Skeletal muscle satellite cell (primary cell): ENCODE measurements around the gene PLIN3.
A peak's percentile ranks its signal among the peaks of the same experiment; 100 is the strongest.
"Not testable (repeated sequence)": the region's sequence is repeated elsewhere in the genome, so short reads cannot be mapped to it uniquely, and the experiment has no call there.

Experiments used
- H3K27me3 ChIP-seq: 2 replicates; pipeline ENCODE4 v1.7.0; 2013; ENCODE audit warnings: low read length; ENCODE audit not compliant: control insufficient read depth, insufficient read depth
- H3K36me3 ChIP-seq: 2 replicates; pipeline ENCODE4 v1.7.0; 2013; ENCODE audit warnings: mild to moderate bottlenecking, control low read depth, low read length; ENCODE audit not compliant: insufficient read depth
- H3K4me1 ChIP-seq: 2 replicates; pipeline ENCODE4 v1.7.0; 2013; ENCODE audit warnings: low read length; ENCODE audit not compliant: control insufficient read depth, insufficient read depth
- H3K4me2 ChIP-seq: 2 replicates; pipeline ENCODE4 v1.7.0; 2013; ENCODE audit warnings: mild to moderate bottlenecking, low read length
- H3K4me3 ChIP-seq: 2 replicates; pipeline ENCODE4 v1.7.0; 2013; ENCODE audit warnings: low read length
- H3K9ac ChIP-seq: 2 replicates; pipeline ENCODE4 v1.7.0; 2013; ENCODE audit warnings: mild to moderate bottlenecking, low read depth, low read length, moderate library complexity
- H3K9me3 ChIP-seq: replicated peaks from 2 replicates; pipeline ENCODE4 v1.7.0; 2013; ENCODE audit warnings: mild to moderate bottlenecking, control low read depth, low read length

Gene PLIN3

GRCh38 chr19:4908781-4909155 lies 41.3 kb upstream of the PLIN3 start:
- Histone ChIP-seq H3K4me2 (peak overlapping the region; percentile 97), H3K9me3 (no peaks in the 10 kb centered on the region), H3K4me3 (peak overlapping the region; percentile 86), H3K36me3 (peaks cover 3% of the 10 kb centered on the region), H3K27me3 (no peaks in the 10 kb centered on the region), H3K4me1 (peaks cover 34% of the 10 kb centered on the region), H3K9ac (peak overlapping the region; percentile 78)

GRCh38 chr19:4908360-4908759 lies 40.9 kb upstream of the PLIN3 start:
- H3K36me3 ChIP-seq, result peaks cover 3% of the 10 kb centered on the region
- peaks cover 30% of the 10 kb centered on the region for H3K4me1 ChIP-seq
- no peak overlapping the region for H3K9ac ChIP-seq
- H3K4me2 ChIP-seq, result no peak overlapping the region
- no peak overlapping the region for H3K4me3 ChIP-seq
- no peaks in the 10 kb centered on the region for H3K27me3 ChIP-seq
- no peaks in the 10 kb centered on the region for H3K9me3 ChIP-seq

- H3K36me3 ChIP-seq, result peaks cover 3% of the 10 kb centered on the region
- H3K4me3 ChIP-seq, result no peak overlapping the region
- no peaks in the 10 kb centered on the region for H3K9me3 ChIP-seq
- no peak overlapping the region for H3K4me2 ChIP-seq
- H3K4me1 ChIP-seq, result peaks cover 20% of the 10 kb centered on the region
- no peaks in the 10 kb centered on the region for H3K27me3 ChIP-seq
- H3K9ac ChIP-seq, result no peak overlapping the region
Observed at GRCh38 chr19:4906963-4907362, 39.5 kb upstream of the PLIN3 start.

- peaks cover 5% of the 10 kb centered on the region for H3K4me1 ChIP-seq
- no peaks in the 10 kb centered on the region for H3K36me3 ChIP-seq
- H3K9me3 ChIP-seq, result no peaks in the 10 kb centered on the region
- H3K9ac ChIP-seq, result no peak overlapping the region
- H3K27me3 ChIP-seq, result no peaks in the 10 kb centered on the region
- no peak overlapping the region for H3K4me3 ChIP-seq
- no peak overlapping the region for H3K4me2 ChIP-seq
Observed at GRCh38 chr19:4904481-4904880, 37.0 kb upstream of the PLIN3 start.

GRCh38 chr19:4902796-4903195 lies 35.3 kb upstream of the PLIN3 start, which contains the start of gene ARRDC5:
ARRDC5 (minus strand) TSS chr19:4902896; CDS start chr19:4902825, 71 bp downstream.
- Histone ChIP-seq H3K27me3 (no peaks in the 10 kb centered on the region), H3K4me3 (no peak within 1 kb of the TSS), H3K9ac (no peak within 1 kb of the TSS), H3K4me1 (no peaks in the 10 kb centered on the region), H3K4me2 (no peak within 1 kb of the TSS), H3K9me3 (no peaks in the 10 kb centered on the region), H3K36me3 (no peaks in the 10 kb centered on the region)

GRCh38 chr19:4900879-4901278 lies 33.4 kb upstream of the PLIN3 start:
- not testable (repeated sequence) for H3K4me2 ChIP-seq, H3K4me3 ChIP-seq, H3K9me3 ChIP-seq, H3K9ac ChIP-seq, H3K4me1 ChIP-seq, H3K36me3 ChIP-seq, H3K27me3 ChIP-seq

GRCh38 chr19:4897146-4897545 lies 29.7 kb upstream of the PLIN3 start:
- no peak overlapping the region for H3K9ac ChIP-seq
- no peak overlapping the region for H3K4me3 ChIP-seq
- no peaks in the 10 kb centered on the region for H3K36me3 ChIP-seq
- peaks cover 10% of the 10 kb centered on the region for H3K4me1 ChIP-seq
- no peaks in the 10 kb centered on the region for H3K27me3 ChIP-seq
- no peaks in the 10 kb centered on the region for H3K9me3 ChIP-seq
- H3K4me2 ChIP-seq, result no peak overlapping the region

- H3K9ac ChIP-seq, result no peak overlapping the region
- H3K4me1 ChIP-seq, result peaks cover 10% of the 10 kb centered on the region
- H3K27me3 ChIP-seq, result no peaks in the 10 kb centered on the region
- no peaks in the 10 kb centered on the region for H3K36me3 ChIP-seq
- H3K9me3 ChIP-seq, result no peaks in the 10 kb centered on the region
- no peak overlapping the region for H3K4me2 ChIP-seq
- no peak overlapping the region for H3K4me3 ChIP-seq
Observed at GRCh38 chr19:4896372-4896771, 28.9 kb upstream of the PLIN3 start.

GRCh38 chr19:4892962-4893361 lies 25.5 kb upstream of the PLIN3 start:
- not testable (repeated sequence) for H3K4me3 ChIP-seq, H3K9ac ChIP-seq, H3K9me3 ChIP-seq, H3K4me2 ChIP-seq, H3K36me3 ChIP-seq, H3K27me3 ChIP-seq
- peaks cover 17% of the 10 kb centered on the region for H3K4me1 ChIP-seq

GRCh38 chr19:4891066-4891465 lies 23.6 kb upstream of the PLIN3 start:
- H3K27me3 ChIP-seq, result no peaks in the 10 kb centered on the region
- H3K4me1 ChIP-seq, result peaks cover 13% of the 10 kb centered on the region
- no peak overlapping the region for H3K9ac ChIP-seq
- H3K36me3 ChIP-seq, result no peaks in the 10 kb centered on the region
- no peak overlapping the region for H3K4me3 ChIP-seq
- H3K9me3 ChIP-seq, result no peaks in the 10 kb centered on the region
- no peak overlapping the region for H3K4me2 ChIP-seq

- no peak overlapping the region for H3K4me3 ChIP-seq
- no peaks in the 10 kb centered on the region for H3K27me3 ChIP-seq
- peak overlapping the region; percentile 11 for H3K4me2 ChIP-seq
- H3K9me3 ChIP-seq, result no peaks in the 10 kb centered on the region
- H3K36me3 ChIP-seq, result no peaks in the 10 kb centered on the region
- H3K4me1 ChIP-seq, result peaks cover 7% of the 10 kb centered on the region
- no peak overlapping the region for H3K9ac ChIP-seq
Observed at GRCh38 chr19:4889034-4889815, 21.8 kb upstream of the PLIN3 start.

GRCh38 chr19:4887803-4888202 lies 20.3 kb upstream of the PLIN3 start:
- H3K36me3 ChIP-seq, H3K9ac ChIP-seq, H3K4me2 ChIP-seq, H3K9me3 ChIP-seq, H3K4me1 ChIP-seq, H3K4me3 ChIP-seq, H3K27me3 ChIP-seq: not testable (repeated sequence)
